ENCODE data around the gene ZNF213.

- TF ChIP-seq EZH2 (IDR thresholded peaks at IDR 0.05; ENCODE audit: low read length, missing control alignments), result no peak
- TF ChIP-seq, protein P1, sequence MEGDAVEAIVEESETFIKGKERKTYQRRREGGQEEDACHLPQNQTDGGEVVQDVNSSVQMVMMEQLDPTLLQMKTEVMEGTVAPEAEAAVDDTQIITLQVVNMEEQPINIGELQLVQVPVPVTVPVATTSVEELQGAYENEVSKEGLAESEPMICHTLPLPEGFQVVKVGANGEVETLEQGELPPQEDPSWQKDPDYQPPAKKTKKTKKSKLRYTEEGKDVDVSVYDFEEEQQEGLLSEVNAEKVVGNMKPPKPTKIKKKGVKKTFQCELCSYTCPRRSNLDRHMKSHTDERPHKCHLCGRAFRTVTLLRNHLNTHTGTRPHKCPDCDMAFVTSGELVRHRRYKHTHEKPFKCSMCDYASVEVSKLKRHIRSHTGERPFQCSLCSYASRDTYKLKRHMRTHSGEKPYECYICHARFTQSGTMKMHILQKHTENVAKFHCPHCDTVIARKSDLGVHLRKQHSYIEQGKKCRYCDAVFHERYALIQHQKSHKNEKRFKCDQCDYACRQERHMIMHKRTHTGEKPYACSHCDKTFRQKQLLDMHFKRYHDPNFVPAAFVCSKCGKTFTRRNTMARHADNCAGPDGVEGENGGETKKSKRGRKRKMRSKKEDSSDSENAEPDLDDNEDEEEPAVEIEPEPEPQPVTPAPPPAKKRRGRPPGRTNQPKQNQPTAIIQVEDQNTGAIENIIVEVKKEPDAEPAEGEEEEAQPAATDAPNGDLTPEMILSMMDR (conservative IDR thresholded peaks at IDR 0.05 in 1 of 2, IDR thresholded peaks at IDR 0.05 in 1 of 2; ENCODE audit: low read depth in 1 of 2, low read length in 2 of 2), result no peak
Observed at GRCh38 chr16:3137267-3137666, 2.4 kb downstream of the ZNF213 start.
